DOHH2 (cell line): ENCODE results near the gene SPSB1.

Source experiments
- EZH2phosphoT487 ChIP-seq: fragments of 200-600 bp; sonication (generic); IDR thresholded peaks from 2 replicates; pipeline ENCODE4 v1.6.1; 2017; ENCODE audit warnings: borderline replicate concordance, mild to moderate bottlenecking, antibody characterized with exemption, low read length, moderate library complexity, mixed read lengths
- TF ChIP-seq, protein P1 (sequence below): fragments of 200-600 bp; sonication (generic); IDR thresholded peaks from one replicate; pipeline ENCODE4 v1.5.1; 2014; ENCODE audit warnings: antibody characterized with exemption, mild to moderate bottlenecking, low read depth, low read length; ENCODE audit not compliant: poor library complexity, severe bottlenecking

- no peak for TF ChIP-seq EZH2phosphoT487
- TF ChIP-seq, protein P1, sequence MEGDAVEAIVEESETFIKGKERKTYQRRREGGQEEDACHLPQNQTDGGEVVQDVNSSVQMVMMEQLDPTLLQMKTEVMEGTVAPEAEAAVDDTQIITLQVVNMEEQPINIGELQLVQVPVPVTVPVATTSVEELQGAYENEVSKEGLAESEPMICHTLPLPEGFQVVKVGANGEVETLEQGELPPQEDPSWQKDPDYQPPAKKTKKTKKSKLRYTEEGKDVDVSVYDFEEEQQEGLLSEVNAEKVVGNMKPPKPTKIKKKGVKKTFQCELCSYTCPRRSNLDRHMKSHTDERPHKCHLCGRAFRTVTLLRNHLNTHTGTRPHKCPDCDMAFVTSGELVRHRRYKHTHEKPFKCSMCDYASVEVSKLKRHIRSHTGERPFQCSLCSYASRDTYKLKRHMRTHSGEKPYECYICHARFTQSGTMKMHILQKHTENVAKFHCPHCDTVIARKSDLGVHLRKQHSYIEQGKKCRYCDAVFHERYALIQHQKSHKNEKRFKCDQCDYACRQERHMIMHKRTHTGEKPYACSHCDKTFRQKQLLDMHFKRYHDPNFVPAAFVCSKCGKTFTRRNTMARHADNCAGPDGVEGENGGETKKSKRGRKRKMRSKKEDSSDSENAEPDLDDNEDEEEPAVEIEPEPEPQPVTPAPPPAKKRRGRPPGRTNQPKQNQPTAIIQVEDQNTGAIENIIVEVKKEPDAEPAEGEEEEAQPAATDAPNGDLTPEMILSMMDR: no peak
Observed at GRCh38 chr1:9263984-9264872, 28.5 kb upstream of the SPSB1 start.
